ENCODE results near the gene UBTF.
"Not testable (repeated sequence)": the region's sequence is repeated elsewhere in the genome, so short reads cannot be mapped to it uniquely, and the experiment has no call there.

The UBTF gene

DNA sequence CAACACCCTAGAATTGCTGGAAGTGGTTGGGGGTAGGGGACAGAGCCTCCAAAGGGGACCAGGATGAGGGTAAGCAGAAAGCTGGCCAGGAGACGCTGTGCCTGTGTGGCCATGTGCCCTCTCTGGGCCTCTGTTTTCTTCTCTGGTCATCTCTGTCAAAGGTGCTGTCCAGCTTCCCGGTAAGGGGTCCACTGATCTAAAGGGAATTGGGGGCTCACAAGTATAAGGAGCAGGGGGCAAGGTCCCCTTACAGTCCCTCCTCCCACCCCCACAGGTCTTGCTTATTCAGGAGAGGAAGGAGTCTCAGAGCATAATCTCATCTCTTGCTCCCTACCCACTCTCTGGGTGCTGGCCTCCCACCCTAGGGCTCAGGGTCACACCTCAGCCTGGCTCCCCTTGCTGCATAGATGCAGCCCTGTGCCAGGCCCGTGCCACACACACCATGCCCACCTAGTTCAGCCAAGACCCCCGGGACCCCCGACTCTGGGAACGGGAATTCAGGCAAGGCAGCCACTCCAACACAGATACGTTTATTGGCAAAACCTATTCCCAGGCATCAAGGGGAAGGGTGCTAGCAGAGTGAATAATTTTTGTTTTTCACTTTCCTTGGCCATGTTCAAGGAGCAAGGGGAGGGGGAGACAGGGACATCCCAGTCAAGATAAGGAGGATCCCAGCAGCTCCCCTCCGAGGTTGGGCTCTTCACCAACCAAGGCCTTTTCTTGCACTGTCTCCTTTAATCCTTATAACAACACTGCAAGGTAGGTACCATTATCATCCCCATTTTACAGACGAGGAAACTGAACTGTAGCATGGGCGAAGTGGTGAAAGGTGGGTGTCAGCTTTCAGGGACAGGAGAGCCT, 28.6 kb upstream of the UBTF start:
- peak; percentile 64 for DNase-seq (ENCODE audit: low spot score)

DNA sequence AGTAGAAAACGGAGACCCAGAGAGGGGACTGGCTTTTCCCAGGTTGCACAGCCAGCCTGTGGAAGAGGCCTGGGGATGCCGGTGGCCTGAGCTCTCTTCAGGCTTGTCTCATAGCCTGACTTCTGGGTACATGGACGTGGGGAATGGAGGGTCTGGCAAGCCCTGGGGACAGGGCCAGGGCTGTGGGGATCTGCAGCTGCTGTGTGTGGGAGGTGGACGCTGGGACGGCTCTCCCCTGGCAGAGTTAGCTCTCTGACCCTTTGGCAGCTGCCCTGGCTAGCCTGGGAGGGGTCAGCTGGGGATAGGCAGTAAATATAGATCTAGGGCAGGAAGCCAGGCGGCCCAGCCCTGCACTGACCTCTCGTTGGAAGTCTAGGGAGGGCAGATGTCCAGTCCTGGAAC, 28.0 kb upstream of the UBTF start:
- peak; percentile 73 for DNase-seq (ENCODE audit: low spot score)

DNA sequence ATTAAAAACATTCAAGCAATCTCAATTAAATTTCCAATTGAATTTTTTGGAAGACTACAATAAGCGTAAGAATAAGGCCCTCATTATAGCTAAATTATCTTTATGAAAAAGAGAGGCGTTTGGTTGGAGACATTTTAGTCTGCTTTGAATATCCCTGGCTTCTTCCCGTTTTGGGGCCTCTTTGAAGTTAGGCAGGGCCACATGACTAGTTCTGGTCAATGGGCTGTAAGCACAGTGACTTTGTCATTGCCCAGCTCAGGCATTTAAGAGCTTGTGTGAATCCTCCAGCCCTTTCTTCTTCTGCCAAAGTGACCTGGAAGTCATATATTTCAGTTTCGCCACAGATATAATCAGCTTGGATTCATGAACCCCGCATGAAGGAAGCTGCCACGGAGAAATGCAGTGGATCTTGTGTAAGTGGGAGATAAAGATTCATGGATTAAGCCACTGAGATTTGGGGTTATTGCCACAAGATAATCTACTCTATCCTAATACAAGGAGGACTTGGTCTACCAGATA, 21.7 kb upstream of the UBTF start:
- no peak for DNase-seq (ENCODE audit: low spot score)

DNA sequence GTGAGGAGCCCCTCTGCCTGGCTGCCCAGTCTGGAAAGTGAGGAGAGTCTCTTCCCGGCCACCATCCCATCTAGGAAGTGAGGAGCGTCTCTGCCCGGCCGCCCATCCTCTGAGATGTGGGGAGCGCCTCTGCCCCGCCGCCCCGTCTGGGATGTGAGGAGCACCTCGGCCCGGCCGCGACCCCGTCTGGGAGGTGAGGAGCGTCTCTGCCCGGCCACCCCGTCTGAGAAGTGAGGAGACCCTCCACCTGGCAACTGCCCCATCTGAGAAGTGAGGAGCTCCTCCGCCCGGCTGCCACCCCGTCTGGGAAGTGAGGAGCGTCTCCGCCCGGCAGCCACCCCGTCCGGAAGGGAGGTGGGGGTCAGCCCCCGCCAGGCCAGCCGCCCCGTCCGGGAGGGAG, 18.4 kb upstream of the UBTF start:
- not testable (repeated sequence) for DNase-seq (ENCODE audit: low spot score)

DNA sequence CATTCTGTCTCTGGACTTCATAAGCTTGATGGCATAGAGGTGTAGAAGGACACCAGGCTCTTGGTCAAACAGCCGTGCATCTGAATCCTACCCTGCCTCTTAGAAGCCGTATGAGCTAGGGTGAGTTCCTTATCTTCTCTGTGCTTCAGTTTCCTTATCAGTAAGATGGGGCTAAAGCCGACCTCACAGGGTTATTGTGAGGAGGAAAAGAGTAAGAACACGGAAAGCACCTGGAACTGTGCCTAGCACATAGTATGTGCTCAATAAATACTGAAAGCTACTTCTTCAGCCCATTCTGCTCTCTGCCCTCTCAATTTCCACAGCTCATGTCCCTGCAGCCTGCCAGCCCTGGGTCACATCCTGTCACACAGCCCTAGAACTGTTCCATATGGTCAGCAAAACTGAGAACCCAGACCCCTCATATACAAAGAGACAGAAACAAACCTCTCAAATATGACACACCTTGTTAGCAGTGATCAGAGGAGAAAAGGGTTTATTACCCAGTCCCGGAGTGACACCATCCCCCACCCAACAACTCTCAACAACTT, 17.0 kb upstream of the UBTF start:
- DNase-seq (ENCODE audit: low spot score) = no peak

DNA sequence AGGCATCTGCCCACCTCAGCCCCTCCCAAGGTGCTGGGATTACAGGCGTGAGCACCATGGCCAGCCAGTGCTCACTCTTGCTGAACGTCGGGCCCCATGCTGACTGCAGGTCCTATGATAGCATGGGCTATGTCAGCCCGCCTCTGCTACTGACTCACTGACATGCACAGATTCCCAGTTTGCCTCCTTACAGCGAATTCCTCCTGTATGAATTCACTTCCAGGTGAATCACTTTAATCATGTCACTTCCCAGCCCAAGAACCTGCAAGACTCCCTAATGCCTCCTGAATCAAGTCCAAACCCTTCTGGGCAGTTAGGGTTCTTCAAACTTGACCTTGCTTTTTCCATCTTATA, 16.1 kb upstream of the UBTF start:
- DNase-seq (ENCODE audit: low spot score) = no peak

DNA sequence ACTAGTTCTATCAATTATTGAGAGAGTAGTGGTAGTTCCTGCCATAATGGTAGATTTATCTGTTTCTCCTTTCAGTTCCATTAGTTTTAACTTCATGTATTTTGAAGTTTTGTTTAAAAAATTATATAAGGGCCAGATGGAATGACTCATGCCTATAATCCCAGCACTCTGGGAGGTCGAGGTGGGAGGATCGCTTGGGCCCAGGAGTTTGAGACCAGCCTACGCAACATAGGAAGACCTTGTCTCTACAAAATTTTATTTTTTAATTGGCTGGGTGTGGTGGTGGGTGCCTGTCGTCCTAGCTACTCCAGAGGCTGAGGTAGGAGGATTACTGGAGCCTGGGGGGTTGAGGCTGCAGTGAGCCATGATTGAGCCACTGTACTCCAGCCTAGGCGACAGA, 14.1 kb upstream of the UBTF start:
- no peak for DNase-seq (ENCODE audit: low spot score)

DNA sequence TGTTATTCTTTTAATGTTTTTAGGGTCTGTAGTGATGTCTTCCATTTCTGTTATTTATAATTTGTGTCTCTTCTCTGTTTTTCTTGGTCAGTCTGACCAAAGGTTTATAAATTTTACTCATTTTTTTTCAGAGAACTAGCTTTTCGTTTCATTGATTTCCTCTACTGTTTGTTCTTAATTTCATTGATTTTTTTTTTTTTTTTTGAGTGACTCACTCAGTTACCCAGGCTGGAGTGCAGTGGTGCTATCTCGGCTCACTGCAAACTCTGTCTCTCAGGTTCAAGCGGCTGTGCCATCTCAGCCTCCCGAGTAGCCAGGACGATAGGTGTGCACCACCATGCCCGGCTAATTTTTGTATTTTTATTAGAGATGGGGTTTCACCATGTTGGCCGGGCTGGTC, 12.6 kb upstream of the UBTF start:
- DNase-seq (ENCODE audit: low spot score) = no peak

DNA sequence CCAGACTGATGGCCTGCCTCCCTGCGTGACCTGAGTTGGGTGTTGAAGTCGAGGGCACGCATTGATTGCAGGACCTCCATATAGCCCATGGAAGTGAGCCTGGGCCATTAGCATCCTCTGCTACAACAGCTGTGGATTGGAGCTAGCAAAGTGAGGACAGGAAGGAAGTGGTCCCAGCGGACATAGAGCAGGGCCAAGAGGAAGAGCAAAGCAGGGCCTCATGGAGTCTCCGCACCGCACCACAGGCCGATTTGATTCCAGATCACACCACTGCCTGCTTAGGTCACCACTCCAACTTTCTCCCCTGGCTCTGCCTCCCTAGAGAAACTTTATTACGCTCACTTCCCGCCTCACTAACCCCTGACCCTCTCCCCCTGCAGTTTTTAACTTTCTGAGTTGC, 10.7 kb upstream of the UBTF start:
- DNase-seq (ENCODE audit: low spot score) = no peak

DNA sequence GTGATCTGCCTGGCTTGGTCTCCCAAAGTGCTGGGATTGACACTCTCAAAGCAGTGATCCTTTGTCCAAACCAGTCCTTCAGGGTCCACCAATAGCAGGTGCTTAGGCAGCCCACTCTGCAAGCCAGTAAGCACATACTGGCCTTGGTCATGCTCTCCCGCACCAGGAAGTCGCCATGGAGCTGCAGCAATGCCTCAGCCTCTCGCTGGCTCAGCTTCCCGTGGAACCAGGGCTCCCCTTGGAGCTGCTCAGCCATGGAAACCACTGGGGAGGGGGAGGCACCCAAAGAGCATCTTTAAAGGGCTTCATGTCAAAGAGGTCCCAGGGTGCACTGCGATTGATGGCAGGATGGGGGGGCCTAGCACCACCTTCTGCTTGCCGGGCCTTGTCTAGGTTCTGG, 9.6 kb upstream of the UBTF start:
- DNase-seq (ENCODE audit: low spot score) = no peak

DNA sequence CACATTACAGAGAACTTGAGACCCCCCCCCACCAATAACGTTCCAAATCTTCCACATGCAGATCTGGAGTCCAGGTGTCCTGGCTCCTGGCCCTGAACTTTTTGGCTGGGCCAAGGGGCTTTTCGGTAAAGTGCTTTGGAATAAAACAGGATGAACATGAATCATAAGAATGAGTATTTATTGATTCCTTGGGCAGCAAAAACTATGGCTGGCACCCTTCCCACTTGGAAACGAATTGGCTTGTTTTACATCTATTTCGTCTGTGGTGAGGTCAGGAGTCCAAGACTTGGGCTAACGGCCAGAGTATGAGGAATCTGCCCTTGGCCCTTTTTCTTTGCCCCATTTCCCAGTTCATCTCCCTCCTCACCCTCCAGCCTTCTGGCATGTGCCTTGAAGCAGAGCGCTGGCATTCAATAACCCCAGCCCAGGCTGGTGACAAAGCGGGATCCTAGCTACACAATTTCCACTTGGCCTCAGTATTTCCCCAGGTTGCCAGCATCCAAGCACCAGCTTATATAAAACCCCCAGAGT, 4.1 kb upstream of the UBTF start:
- no peak for DNase-seq (ENCODE audit: low spot score)

DNA sequence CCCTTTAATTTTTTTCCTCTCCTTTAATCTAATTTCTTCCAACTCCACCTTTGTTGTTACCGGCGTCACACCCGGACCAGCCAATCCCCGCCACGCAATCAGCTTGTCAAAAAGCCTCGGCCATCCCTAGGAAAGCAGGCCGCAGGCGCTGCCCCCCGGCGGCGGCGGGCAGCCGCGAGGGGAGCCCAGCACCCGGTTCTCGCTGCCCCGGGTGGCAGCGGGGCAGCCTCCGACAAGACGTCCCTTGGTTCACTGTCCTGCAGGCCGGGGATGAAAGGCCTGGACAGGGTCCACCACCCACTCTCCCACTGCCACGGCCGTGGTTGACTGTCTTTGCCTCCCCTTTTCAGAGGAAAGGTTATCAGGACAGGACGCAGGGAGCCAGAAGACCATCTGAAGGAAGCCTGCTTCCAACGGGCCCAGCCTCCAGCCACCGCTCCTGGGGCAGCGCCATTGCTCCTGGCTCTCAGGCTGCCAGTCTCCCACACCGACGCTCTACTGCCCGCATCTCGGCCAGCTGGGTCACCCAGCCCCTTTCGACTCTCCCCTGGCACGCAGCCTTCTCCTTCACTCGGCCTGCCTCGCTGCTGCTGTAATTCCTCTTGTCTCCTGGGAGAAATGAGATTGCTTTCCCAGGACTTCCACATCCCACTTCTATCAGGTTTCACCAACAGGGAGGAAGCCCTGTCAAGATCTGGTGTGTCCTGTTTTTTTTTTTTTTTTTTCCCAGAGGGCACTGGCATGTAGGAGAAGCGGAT, 2.8 kb upstream of the UBTF start:
- DNase-seq (ENCODE audit: low spot score) = peak; percentile 87

DNA sequence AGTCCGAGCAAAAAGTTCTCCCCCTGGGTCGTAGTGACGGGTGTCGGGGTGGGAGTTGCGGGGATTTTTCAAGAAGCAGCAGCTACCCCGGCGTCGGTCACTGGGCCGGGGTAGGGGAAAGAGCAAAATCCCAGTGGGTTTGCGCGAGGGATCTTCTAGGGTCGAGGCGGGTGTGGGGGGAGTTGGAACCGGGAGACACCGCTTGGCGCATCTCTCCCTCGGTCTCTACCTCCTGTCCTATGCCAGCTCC, 2.3 kb upstream of the UBTF start:
- DNase-seq (ENCODE audit: low spot score) = no peak

DNA sequence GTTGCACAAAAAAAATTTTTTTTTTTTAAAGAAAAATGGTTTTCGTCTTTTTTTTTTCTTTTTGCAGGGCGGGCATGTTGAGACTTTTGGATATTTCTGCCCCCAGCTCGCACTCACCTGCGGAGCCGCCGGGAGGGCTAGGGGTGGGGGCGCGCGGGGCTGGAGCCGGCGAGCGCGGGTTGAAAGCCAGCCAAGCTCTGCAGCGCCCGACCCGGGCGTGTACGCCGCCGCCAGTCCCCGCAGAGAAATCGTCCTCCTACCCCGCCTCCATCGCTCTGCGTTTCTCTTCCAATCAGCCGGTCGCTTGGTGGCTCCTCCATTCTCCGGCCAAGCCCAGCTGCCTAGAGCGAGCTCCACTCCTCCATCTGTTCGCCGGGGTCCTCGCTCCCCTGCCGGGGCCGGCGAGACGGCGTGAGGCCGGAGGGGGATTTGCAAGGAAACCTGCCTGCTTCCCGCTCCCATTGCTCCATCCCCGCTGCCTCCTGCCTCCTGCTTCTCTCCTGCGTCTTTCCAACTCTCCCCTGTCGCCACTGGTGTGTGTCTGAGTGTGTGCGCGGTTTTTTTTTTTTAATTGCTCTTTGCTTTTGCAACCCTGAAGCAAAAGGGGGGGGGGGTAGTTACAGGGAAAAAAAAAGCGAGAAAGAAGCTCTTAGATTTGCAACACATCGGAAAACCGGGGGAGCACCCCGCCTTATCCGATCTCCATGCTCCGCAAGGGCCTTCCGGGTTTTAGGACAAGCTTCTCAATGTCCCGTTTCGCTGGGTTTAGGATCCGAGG, 1.8 kb upstream of the UBTF start:
- DNase-seq (ENCODE audit: low spot score) = peak; percentile 86

DNA sequence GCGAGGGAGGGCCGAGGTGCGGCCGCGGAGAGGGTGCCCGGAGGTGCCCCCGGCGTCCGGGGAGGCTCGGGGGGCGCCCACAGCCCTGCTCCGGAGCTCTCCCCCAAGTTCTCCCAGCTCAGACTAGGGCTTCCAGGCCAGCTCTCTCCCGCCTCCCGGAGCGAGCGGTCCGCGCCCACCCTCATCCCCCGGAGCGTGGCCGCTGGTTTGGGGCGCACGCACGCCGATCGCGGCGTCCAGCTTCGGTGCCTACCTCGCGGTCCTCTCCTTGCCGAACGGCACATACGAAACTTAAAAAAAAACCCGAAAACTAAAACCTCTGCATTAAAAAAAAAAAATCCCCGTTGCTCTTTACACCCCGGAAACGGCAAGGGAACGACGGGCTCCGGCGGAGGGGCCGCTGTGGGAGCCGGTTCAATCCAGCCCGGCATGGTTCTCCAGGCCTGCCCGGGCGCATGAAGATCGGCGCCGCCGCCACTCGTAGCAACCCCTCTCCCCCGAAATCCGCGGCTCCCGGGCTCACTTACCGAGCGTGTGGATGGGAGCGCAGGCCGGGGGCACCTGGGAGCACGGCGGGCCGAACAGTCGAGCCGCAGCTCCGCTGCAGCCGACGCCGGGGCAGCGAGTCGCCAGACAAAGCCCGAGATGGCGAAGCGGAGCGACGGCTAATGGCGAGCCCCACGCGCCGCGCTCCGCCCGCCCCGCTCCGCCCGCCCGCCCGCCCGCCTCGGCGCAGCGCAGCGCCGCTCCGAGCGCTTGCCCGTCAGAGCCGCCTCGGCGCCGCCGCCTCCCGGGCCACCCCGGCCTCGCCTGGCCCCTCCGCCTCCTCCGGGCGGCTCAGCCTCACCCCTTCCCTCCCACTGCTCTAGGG, 973 bp upstream of the UBTF start:
- peak; percentile 70 for DNase-seq (ENCODE audit: low spot score)

DNA sequence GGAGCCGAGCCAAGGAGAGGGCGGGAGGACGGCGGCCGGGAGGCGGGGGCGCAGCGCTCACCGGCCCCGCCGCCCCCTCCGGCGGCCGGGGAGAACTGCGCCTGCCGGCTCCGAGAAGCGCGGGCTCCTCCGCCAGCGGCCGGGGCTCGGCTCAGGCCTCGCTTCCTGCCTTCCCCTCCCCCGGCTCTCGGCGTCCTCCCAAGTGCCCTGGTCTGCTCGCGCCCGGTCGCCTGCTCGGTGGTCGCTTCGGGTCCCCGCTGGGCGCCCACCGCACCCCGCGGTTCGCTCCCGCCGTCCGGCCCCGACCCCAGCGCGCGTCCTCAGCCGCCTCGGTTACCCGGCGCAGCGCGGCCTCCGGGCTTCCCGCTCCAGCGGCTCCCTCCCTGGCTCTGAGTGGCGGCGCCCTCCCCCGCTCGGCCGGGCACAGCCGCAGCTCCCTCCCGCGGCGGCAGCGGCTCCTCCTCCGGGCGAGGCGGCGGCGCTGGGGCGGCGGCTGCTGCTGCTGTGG, 313 bp downstream of the UBTF start:
- DNase-seq (ENCODE audit: low spot score) = peak; percentile 77

DNA sequence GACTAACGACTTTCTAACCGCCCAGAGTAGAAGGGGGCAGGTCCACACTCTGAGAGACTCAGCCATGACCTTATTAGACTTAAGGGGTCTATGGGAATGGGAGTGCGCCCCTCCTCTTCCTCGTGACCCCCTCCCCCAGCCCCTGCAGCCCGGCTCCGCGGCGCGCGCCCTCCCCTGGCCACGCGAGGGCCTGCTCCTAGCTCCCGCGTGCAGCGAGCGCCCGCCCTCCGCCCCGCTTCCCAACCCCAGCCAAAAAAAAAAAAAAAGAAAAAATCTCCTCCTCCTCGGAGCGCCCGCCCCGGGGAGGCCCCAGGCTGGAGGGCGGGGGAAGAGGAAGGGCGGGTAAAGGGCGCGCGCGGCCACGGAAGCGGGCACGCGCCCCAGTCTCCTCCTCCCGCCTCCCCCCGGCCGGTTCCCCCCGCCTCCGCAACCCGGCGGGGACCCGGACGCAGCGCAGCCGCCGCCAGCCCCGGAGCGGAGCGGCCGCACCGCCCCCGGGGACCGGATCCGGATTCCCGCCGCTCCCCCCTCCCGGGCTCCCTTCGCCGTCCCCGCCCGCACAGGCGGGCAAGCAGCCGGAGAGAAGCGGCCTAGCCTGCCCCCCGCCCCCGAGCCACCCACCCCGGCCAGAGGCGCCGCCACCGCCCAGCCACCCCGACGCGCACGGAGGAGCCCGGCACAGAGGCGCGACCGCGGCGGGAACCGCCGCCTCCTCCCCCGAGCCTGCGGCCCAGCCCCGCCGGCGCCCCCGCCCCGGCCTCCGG, 949 bp downstream of the UBTF start:
- DNase-seq (ENCODE audit: low spot score) = peak; percentile 93

DNA sequence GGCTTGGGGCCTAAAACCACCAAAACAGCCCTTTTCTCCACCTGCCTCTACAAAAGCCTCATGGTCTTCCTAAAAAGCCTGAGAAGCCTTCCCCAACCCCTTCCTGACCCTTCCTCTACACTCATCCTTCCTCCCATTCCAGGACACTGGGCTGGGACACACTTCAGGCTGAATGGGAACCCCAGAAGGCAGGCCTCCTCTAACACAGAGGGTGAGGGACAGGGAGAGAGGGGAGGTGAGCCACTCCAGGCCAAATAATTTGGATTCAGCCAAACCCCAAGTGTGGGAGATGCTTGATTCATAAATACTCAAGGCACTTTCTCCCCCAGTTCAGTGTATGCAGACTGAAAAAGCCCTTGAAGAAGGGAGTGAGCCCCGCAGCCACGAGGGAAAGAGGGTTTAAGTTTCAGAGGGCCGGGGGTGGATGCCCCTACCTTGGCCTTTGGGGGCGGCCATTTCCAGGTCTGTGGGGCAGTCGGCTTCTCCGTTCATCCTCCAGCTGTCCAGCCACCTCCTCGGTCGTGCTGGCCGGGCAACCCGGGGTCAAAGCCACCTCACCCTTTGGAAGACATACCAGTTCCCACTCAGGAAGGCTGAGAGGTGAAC, 1.6 kb downstream of the UBTF start:
- no peak for DNase-seq (ENCODE audit: low spot score)

DNA sequence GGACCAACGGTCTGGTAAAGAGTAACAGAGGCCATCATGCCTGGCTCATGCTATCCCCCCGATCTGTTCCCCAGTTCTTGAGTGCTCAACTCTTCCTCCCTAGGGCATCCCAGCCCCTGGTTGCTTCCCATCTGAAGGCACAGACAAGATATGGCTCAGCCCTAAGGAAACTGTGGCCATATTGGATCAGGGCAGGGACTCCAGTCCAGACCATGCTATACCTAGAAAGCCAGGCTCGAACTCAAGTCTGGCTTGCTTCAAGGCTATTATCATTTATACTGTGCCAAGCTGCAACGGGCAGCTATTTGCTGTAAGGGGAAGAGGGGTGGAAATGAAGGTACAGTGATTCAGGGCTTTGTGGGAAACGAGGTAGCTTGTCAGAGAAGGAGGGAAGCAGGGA, 2.8 kb downstream of the UBTF start:
- DNase-seq (ENCODE audit: low spot score) = no peak

DNA sequence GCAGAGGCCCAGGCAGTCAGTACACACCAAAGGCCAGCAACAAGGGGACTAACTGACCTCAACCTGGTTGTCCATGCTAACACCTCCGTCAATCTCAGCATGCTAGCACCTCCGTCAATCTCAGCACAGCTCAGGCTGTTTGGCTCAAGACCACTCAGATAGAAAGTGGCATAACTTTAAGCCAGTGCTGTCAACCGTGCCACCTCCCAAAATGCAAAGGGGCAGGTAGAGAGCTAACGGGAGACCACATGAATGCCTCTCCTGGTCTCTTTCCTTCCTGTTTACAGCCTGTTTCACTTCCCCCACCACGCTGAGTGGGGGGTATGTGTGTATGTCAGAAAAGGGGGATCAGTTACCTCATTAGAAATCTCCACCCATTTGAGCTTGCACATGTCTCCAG, 3.3 kb downstream of the UBTF start:
- no peak for DNase-seq (ENCODE audit: low spot score)
